NCI-H146 treated with DMSO at 0.1 percent for 48 hours (cell line): ENCODE data around the gene OR2B2.

ENCODE experiments used
- DNase-seq: peaks from one replicate; lab custom pipeline; 2025; ENCODE audit not compliant: unreplicated experiment; lab: John Stamatoyannopoulos, UW

The OR2B2 gene

DNA sequence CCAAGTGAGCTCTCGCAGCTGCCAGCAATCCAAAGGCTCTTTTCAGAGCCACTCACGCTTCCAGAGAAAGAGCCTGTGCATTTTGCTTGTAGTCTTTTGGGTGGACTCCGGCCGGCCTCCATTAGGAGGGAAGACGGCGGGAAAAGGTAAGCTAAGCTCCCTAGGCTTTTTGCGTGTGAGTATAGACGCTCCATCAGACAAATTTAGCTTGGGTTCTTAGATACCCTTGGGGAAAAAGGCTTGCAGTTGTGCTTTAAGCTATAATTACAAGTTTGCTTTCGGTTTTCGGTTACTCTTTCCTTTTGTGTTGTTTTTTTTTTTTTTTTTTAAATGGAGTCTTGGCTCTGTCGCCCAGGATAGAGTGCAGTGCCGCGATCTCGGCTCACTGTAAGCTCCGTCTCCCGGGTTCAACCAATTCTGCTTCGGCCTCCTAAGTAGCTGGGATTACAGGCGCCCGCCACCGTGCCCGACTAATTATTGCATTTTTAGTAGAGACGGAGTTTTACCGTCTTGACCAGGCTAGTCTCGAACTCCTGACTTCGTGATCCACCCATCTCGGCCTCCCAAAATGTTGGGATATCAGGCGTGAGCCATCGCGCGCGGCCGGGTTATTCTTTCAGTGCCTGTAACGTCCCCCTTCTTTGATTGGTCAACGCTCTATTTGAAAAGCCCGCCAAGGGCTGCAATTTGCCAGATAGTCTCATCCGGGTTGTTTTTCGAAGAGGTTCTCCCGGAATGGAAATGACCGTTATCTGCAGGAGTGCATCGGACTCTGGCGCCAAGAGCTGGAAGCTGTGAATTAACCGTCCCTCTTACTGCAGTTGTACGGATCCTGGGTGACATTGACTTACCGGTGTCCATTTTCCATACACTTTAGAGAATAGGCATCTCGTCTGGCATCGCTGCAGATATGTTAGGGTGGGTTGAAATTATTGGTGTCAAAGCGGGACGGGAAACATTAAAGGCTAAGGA is 18.1 kb downstream of the OR2B2 start:
- DNase-seq, result peak; percentile 92

GRCh38 chr6:27893059-27893835 is 18.9 kb downstream of the OR2B2 start:
- DNase-seq, result peak; percentile 98

GRCh38 chr6:27892649-27893058 is 19.5 kb downstream of the OR2B2 start:
- DNase-seq, result peak; percentile 45

DNA sequence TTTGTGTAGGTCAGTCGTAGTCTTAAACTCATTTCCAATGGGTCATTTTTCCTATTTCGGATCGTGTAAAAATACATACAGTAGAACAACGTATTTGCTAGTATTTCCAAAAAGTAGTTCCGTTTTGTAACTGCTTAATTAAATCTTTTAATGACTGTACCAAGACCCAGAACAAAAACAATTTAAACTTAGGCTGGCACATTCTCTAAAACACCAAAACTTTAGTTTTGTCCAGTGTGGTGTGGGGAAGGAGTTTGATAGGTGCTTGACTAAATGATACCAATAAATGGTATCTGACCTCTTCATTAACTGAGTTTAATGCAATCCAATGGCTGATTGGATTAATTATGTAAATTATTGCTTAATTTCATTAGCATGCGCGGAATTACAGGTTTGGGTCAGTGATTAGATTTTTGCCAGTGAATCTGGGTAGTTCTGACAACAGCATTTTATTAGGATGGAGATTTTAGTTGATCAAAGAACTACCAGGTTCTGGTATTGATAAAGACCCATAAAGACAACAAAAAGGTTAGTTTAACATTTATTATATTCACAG is 20.8 kb downstream of the OR2B2 start:
- DNase-seq, result peak; percentile 64

DNA sequence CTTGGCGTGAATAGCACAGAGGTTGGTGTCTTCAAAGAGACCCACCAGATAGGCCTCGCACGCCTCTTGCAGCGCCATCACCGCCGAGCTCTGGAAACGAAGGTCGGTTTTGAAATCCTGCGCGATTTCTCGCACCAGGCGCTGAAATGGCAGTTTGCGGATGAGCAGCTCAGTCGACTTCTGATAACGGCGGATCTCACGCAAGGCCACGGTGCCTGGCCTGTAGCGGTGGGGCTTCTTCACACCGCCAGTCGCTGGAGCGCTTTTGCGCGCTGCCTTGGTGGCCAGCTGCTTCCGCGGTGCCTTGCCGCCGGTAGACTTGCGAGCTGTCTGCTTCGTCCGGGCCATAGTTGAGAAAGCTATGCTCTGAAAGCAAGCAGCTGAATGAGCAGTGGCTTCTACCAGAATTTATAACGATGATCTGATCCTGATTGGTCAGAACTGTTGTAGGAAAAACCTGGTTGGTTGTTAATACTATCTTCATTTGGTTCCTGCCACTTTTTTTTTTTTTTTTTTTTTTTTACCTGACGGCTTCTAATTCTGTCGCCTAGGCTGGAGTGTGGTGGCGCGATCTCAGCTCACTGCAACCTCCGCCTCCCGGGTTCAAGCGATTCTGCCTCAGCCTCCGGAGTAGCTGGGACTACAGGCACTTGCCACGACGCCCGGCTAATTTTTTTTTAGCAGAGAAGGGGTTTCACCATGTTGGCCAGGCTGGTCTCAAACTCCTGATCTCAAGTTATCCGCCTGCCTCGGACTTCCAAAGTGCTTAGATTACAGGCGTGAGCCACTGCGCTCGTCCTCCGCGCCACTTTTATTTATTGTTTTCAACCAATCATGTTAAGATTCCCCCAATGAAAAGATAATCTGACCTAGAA is 21.5 kb downstream of the OR2B2 start:
- peak; percentile 93 for DNase-seq

DNA sequence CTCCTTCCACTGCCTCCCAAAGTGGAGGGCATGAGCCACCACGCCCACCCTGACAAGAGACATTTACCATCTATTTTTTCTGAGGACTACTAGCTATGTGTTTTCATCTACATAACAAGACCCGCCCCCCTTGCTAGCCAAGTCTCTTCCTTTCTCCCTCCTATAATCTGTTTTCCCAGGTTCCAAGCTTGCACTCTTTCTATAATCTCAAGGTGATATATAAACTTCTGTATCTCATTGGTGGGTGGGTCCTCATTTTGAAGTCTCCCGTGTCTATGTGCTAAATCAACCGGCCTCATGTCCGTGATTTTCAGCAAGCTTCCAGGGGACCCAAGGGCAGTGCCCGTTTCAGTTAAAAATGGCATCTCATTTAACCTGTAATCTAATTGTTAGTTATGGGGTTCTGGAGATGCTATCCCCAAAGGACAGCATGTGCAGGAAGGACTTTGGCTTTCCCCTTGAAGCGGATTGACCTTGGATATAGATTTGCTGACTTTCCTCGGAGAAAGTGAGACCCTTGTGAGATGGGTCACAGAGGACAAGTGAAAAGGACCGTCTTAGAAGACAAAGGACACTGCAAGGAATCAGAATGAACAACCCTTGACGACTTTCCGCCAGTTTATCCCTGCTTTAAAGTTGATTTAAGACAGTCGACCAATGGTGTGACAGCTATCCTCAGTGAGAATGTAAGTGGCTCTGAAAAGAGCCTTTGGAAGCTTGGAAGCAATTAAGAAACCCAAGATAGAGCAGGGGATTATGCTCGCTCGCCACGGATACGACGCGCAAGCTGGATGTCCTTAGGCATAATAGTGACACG is 22.4 kb downstream of the OR2B2 start:
- peak; percentile 71 for DNase-seq

GRCh38 chr6:27889275-27889627 is 22.9 kb downstream of the OR2B2 start:
- DNase-seq, result no peak

- DNase-seq, result no peak
Measured at GRCh38 chr6:27888566-27888965, 23.6 kb downstream of the OR2B2 start.

GRCh38 chr6:27886073-27886472 is 26.1 kb downstream of the OR2B2 start:
- no peak for DNase-seq

- no peak for DNase-seq
Measured at GRCh38 chr6:27883136-27883535, 29.1 kb downstream of the OR2B2 start.

DNA sequence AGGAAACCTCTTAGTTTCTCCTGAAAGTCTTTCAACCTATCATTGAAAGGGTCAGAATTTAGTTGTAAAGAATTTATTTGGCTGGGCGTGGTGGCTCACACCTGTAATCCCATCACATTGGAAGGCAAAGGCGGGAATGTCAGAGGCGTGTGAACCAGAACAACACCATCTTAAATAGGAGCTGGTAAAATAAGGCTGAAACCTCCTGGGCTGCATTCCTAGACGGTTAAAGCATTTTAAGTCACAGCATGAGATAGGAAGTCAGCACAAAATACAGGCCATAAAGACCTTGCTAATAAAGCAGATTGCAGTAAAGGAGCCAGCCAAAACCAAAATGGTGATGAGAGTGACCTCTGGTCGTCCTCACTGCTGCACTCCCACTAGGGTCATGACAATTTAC is 29.6 kb downstream of the OR2B2 start:
- DNase-seq, result no peak

- DNase-seq, result no peak
Measured at GRCh38 chr6:27879837-27880236, 32.4 kb downstream of the OR2B2 start.

DNA sequence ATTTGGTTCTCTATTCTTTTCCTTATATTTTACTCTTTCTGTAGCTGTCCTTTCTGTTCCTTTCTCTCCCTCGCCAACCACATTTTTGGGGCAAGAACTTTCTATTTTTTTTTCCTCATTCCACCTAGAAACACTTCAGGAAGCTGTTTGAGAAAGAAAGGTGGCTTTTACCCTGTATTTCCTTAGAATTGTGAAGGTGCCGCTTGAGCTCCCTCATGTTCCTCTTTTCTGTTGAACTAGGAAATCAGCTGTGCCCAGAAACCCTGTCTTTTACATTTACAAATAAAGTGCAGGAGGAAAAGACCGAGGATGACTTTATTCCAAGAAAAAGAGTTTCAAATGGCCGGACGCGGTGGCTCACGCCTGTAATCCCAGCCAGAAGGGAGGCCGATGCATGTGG is 38.2 kb downstream of the OR2B2 start:
- no peak for DNase-seq

- DNase-seq, result peak; percentile 93
Measured at GRCh38 chr6:27873021-27873940, 38.9 kb downstream of the OR2B2 start.

- no peak for DNase-seq
Measured at GRCh38 chr6:27872642-27873020, 39.6 kb downstream of the OR2B2 start.

- peak; percentile 95 for DNase-seq
Measured at GRCh38 chr6:27871924-27872638, 40.1 kb downstream of the OR2B2 start.

GRCh38 chr6:27870291-27870870 is 41.8 kb downstream of the OR2B2 start:
- DNase-seq, result no peak

DNA sequence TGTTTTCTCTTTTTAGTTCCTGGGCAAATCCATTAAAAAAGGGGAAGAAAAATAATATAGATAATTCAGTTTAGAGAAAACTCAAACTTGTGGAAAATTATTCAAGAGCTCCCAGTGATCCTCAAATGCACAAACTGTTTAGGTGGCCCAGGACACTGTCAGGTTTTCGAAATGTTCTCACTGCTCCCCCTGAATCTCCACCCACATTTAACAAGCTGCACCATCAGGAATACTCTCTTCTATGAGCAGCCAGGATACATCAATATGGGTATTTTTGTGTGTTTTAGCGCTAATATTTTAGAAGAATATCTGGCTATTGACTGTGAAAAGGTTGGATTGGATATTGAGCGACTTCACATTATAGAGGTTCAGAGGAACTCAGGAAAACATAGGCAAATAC is 43.9 kb downstream of the OR2B2 start:
- no peak for DNase-seq
